CD4-positive, alpha-beta T cell treated with Interleukin-2 at 100 ng/mL for 4 hours (primary cell): ENCODE results near the gene TSPAN10.
"Not testable (repeated sequence)": the region's sequence is repeated elsewhere in the genome, so short reads cannot be mapped to it uniquely, and the experiment has no call there.

Experiments
- DNase-seq: peaks from one replicate; pipeline ENCODE4 v3.0.0-alpha.2; 2020; ENCODE audit warnings: low spot score

The TSPAN10 gene

DNA sequence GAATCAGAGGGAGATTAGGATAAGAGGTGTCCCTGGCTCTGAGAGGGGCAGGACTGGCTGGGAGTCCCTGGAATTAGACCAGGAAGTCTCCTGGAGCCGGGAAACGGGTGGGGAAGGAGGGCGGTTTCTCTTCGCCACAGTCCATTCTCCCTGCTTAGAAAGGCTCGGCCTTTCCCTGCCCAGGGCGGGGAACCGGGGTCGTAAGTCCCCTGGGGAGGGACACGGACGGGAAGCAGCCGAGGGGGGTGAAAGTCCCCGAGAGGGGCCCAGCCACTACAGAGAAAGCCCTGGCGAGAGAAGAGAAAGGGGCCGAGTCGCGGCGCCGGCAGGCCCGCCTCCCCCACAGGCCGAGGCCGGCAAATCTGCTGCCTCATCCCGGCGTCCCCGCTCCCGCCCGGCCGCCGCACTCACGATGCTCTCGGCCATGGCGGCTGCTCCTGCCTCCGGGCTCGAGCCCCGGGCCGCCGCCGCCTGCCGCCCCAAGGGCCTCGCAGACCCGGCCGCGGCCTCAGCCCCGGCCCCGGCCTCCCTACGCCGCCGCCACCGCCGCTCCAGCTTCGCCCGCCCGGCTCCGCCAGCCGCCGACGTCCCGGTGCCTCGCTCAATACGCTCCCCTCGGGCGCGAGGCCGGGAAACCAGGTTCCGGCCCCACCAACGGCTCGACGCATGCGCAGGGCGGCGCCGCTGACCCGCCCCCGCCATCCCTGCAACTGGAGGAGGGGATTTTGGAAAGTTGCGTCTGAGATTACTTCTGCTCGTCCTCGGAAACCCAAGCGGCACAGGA lies at the start of gene TSPAN10, which contains the start of gene NPLOC4:
Gene TSPAN10 (plus strand): TSS at position 692 of the 784 bp plus-strand sequence. CDS start 5,217 bp downstream, outside the sequence.
Gene NPLOC4 (minus strand): TSS at position 608 of the 784 bp plus-strand sequence. CDS start 182 bp downstream, at position 426.
- peak; percentile 86 for DNase-seq

DNA sequence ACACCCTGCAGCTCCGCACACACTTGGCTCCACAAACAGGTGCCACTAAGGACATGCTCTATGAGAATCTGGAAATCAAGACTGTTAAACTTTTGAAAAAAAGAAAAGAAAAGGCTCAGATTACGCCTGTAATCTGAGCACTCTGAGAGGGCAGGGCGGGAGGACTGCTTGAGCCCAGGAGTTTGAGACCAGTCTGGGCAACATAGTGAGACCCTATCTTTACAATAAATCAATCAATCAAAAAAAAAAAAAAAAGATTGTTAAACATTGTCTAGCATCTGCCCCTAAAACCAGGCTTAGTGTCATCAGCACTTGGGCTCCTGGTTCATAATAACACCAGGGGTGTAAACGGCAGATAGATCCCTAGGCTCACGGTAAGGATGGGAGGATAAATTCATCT lies 47.4 kb upstream of the TSPAN10 start:
- no peak for DNase-seq

DNA sequence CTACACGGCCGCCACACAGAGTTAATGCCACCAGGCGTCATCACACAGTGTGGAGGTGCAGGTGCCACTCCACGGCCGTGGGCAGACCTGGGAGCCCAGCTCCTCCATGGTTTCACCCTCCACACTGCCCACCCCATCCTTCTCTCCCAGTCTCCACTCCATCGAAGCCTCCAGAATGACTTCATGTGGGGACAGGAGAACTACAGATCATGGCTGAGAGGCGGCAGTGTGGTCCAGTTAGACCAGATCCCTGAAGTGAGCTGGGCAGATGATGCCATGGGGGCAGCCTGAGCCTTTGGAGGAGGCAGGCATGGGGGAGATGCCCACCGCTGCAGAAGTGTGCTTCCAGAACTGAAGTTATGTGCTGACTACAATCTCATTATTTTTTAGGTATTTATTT lies 46.9 kb upstream of the TSPAN10 start:
- no peak for DNase-seq

DNA sequence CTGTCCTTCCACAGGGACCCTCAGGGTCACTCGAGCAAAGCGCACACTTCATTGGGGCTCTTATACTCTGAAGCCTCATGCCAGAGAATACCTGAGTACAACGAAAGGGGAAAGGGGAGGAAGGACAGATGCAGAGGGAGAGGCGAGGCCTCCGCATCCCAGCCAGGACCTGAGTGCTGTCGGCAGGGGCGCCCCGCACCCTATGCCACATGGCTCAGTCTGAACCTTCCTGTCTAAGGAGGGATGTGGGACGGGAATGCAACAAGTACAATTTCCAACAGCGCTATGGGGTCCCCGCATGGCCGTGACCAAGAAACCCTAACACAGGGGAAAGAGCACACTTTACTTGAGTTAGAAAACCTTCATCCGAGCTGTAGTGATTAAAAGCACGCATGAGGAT lies 45.0 kb upstream of the TSPAN10 start:
- DNase-seq = no peak

DNA sequence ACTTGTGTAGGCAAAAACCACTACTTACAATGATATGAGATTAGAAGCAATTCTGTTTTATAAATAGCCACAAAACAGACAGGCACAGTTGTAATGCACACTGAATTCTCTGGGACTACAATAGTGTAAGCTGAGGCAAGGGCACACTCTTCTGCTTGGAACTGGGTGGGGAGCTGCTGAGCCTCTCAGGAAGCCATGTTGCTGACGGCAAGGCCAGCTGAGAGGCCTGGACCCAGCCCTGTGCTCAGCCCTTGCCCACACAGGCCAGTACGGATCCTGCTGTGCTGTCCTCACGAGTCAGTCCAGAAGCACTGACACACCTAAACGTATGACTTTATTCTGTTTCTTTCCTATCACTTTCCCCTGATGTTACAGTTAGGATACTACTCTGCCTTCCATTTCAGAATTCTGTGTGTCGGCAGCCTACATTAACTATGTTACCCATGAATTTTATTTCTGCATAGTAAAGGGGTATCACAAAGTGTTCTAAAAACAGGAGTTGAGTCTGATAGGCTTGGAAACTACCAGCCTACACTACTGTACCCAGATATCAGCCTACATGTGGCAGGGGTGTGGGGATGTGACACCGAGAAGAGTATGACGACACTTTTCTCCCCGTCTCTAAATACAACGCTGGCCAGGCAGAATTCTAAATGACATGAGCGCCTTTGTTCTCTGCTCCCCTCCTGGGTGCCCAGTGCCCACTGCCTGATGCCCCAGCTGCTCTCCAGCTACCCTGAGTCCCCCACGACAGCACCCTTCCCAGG lies 43.7 kb upstream of the TSPAN10 start:
- no peak for DNase-seq

DNA sequence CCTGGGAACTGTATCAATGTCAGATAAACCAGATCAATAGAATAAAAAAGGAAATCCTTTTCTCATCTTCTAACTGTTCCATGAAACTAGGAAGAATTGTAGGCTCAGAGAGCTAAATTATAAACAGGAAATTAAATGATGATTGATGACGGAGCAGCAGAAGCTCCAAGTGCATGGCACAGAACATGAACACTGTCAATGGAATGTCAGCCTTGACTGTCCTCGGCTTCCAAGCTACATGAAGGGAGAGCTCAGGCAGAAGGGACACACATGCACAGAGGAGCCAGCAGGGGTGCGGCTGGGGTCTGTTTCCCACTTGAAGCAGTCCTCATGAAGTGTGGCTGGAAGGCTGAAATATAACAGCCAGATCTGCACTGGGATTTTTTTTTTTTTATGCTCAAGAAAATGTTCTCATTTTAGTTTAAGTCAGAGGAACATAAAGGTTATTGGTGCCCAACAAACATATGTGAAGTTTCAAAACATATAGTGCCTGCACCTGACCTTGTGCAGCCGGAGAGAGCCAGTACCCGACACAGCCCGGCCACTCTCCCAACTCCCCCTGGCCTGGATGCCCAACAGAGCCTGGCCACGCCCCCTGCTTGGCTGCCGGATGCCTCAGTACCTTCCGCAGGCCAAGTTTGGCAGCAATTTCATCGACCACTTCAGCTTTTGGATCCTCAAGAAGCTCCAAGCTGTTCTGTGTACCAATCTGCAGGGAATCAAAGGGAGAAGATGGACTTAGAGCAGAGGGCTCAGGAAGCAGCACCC lies 37.1 kb upstream of the TSPAN10 start:
- no peak for DNase-seq

DNA sequence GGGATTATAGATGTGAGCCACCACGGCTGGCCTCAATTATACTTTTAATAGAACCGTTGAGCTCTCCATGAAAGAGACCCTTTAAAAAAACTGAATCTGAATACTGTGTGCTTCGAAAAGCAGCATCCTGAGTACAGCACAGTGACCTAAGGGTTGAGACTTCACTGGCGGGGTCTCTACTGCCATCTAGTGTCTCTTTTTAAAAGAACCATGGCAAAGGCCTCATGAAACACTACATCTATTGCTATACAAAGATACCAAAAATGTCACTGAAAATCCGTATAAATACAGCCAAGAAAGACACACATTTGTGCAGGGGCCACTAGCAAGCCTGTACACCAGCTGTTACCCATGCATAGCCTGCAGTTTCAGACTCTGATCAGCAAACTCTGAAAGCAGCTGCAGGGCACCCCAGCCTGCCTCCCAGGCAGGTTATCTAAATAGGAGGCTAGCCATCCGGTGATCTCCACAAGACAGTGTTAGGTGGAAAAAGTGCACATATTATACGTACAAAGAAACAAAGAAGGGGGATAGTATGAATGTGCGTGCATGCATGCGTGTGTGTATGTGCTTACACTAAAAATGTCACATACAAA lies 35.4 kb upstream of the TSPAN10 start:
- DNase-seq = peak; percentile 72

DNA sequence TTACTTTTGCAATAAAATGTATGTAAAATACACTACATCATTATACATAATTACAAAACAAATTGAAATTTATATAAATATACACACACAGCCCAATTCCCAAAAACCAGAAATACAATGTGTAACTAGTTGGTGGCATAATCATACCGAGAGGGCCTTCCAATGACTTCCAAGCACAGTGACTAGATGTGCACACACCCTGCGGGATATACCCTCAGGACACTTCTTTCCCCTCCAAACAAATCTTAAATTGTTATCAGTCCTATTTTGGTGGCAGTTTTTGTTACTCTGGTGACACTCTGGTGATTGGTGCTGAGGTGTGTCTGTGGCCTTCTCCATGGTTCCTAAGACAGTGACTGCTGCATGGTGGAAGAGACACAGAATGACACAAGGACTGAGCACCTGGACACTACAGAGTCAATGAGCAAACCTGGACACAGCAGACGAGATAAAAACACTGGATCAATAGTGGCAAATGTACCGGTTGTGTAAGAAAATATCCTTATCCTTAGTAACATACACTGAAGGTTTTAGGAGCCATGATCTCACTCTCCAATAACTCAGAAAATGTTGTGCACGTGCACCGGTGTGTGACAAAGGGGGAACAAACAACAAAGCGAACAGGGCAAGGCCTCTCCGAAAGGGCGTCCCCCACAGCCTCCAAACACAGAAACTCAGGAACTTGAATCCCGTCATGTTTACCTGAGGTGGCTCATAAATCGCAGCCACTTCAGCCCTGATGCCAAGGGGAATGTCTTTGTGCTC lies 33.0 kb upstream of the TSPAN10 start:
- no peak for DNase-seq

DNA sequence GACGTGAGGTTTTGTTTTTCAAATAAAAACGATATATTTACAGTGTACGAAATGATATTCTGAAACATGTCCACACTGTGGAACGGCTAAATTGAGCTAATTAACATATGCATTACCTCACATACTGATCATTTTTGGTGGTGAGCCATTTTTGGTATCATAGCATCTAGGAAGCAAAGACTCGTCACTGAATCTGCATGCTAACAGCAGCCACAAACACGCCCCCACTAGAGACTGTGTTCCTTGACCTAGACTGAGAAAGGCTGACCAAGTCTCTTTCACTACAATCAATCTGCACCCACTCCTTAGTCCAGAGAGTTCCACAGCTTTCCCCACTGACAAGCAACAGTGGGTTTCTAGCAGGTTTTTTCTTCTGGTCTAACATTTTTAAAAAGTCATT lies 29.6 kb upstream of the TSPAN10 start:
- DNase-seq = no peak

DNA sequence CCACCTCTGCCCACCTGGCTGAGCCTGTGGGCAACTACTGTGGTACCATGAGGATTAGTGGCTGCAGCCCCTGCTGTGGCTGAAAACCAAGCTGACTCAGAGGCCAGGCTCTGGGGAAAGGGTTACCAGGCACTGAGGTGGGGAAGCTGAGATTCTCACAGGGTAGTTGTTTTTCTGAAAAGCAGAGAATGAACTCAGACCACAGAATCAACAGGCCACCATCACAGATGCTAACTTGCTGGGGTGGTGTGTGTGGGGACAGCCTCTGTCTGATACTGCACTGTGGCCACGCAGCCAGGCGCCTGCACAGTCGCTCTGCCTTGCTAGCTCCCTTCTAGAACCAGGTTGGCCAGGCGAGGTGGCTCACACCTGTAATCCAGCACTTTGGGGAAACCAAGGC lies 28.9 kb upstream of the TSPAN10 start:
- no peak for DNase-seq

DNA sequence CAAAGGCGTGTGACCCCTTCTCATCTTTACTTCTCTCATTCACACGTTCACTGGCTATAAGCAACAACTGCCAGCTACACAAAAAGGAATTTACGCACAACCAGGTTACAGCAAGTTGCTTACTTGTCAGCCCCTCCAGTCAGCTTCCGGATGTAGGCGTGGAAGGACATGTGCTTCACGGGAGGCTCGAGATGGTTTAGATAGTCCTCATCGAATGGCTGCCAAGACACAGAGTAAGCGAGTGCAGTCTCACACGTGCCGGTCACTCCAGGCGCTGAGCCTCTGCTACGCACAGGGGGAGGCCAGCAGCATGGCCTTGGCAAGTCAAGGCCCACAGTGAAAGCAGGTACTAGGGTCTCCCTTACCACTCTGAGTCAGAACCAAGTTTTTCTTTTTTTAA lies 28.4 kb upstream of the TSPAN10 start:
- no peak for DNase-seq

DNA sequence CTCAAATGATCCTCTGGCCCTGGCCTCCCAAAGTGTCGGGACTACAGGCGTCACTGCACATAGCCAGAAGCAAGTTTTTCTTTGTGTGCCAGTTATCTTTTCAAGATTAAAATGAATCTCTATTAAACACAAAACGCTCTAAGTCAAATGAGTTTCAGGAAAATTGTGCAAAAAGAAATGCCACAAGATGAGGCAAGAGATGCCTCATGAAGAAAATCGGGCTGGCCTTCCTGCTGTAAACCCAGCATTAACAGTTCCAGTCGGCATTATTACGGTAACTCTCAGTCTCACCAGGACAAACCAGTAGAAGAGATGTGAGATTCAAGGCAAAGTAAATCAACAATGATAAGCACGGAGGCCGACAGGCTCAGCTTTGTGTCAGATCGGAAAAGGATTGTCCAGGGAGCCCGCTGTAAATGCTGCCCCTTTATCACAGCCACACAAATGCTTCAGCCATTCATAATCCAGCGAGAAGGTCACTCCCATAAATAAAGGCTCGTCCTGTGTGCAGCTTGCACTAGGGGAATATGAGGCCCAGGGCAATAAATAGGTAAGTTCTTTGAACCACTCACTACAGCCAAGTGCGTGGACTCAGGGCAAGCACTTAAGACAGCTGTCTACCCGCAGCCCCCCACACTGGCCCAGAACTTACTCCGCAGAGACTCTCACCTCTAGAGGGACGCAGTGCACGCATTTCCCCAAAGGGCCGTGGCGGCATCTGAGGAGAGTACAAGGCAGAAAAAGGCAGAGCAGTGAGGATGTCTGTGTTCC lies 27.3 kb upstream of the TSPAN10 start:
- DNase-seq = no peak

DNA sequence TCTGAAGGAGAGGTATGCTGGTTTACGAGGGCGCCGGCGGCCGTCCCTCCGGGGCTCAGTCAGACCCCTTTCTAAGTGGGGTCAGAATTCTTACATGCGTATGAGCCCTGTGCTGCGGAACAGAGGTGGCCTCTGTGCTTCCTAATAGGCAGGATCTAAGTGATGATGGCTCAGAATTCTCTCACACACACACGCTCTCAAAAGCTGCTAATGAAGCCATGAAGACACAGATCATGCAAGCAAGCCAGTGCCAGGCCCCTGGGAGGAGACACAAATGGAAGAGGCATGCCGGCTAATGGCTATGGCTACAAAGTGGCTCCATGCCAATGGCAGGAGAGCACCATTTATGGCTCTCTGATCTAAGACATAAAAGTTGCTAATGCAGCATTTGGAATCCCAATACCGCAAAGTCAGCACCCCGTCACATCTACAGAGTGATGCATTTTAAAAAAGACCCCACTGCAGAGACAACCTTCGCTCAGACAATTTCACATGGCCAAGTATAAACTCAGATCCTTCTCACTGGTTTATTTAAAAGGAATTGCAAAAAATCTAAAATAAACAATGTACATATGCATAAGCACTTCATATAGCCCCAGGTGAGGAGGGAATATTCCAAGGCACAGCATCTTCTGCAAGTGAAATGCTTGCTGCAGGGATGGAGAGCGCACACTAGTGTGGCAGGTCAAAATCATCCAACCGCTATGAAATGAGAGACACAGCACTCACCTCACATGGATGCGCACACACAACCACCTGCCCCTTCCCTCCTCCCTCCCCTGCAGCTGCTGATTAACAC lies 24.6 kb upstream of the TSPAN10 start:
- no peak for DNase-seq

DNA sequence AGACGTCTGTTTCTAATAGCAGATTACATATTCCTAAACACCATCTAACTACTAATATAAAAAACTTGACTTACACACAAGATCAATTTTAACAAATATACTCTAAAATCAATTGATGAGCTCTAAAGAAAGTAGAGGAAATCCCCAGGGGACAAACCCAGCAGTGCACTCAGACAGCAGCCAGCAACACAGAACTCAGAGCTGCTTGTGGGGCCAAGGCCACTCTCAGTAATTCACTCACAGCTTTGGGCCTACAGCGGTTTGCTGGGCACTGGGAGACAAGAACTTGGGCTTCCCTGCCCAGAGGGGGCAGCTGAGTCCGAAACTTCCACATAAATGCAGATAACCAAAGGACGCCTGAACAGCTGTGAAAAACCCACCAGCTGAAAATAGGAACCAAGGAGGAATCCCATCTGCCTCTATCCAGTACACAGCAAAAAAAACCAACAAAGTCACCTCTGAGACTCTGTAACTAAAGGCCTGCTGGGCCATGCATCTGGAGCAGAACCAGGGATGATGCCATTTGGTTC lies 21.5 kb upstream of the TSPAN10 start:
- DNase-seq = no peak

DNA sequence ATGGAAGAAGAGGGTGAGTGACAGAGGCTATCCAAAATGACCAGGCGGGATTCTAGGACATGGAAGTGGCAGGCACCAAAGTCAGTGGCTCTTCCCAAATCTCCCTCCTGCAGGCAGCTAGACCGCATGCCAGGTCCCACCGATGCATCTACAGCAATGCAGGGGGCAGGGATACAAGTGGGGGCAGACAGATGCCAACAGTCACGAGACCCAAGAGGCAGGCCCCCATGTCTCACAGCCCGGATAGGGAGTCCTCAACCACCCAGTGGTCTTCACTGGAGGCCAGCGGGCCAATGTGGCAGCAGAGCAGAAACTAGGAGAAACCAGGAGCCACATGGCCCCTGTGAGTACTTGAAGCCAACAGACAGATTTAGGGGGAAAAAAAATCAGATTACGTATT lies 20.1 kb upstream of the TSPAN10 start:
- no peak for DNase-seq

DNA sequence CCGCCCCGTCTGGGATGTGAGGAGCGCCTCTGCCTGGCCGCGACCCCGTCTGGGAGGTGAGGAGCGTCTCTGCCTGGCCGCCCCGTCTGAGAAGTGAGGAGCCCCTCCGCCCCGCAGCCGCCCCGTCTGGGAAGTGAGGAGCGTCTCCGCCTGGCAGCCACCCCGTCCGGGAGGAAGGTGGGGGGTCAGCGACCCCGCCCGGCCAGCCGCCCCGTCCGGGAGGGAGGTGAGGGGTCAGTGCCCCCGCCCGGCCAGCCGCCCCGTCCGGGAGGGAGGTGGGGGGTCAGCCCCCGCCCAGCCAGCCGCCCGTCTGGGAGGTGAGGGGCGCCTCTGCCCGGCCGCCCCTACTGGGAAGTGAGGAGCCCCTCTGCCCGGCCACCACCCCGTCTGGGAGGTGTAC lies 18.7 kb upstream of the TSPAN10 start:
- not testable (repeated sequence) for DNase-seq

DNA sequence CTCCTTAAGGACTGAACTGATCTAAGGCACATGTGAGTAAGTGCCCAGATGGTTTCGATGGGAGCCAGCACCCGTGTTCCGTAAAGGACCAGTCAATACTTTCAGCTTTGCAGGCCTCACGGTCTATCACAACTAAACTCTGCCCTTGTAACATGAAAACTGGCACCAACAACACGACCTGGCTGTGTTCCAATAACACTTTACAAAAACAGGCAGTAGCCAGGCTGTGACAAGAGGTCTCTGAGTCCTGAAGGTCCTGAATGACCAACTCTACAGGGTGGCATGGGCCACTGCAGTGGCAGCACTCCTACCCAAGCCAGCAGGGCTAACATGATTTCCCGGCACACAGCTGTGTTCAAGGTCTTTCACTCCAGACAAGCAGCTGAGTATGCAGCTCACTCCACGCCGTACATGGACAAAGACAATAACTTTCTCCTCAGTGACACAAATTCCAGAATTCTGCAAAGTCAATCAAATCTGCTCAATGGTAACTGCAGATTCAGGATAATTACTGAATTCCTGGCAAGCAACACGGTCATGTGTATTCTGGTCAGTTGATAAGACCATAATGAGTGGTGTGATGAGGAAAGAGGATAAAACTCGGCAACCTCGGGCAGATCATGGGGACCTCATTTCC lies 15.4 kb upstream of the TSPAN10 start:
- no peak for DNase-seq

DNA sequence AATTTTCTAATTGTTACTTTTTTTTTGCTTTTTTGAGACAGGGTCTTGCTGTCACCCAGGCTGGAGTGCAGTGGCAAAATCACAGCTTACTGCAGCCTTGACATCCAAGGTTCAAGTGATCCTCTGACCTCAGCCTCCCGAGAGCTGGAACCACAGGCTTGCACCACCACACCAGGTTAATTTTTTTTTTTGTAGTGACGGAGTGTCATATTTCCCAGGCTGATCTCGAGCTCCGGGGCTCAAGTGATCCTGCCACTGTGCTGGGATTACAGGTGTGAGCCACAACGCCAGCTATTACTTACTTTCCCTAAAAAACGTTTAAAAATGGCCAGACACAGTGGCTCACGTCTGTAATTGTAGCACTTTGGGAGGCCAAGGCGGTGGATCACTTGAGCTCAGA lies 6.7 kb upstream of the TSPAN10 start:
- no peak for DNase-seq

DNA sequence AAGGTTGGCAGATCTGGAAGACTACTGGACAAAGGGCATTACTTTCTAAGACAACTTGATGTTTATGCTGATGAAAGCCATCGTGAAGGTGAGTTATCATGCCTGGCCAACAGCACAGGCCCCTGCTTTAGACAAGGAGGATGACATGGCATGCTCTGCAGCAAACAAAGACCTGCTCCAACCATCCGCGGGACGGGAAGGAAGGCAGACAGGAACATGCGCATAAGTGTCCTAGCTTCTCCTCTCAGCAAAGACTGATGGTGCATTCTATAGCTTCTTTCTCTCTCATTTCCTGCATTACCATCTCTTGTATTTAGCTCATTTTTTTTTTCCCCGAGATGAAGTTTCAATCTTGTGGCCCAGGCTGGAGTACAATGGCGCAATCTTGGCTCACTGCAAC lies 5.5 kb upstream of the TSPAN10 start:
- no peak for DNase-seq
